ENCODE measurements around the gene BPIFB6.
"Not testable (repeated sequence)": the region's sequence is repeated elsewhere in the genome, so short reads cannot be mapped to it uniquely, and the experiment has no call there.

The BPIFB6 gene

GRCh38 chr20:33030569-33030968 is 879 bp upstream of the BPIFB6 start:
- no peak for DNase-seq

GRCh38 chr20:33032555-33032954 is 1.1 kb downstream of the BPIFB6 start:
- DNase-seq, result no peak

DNA sequence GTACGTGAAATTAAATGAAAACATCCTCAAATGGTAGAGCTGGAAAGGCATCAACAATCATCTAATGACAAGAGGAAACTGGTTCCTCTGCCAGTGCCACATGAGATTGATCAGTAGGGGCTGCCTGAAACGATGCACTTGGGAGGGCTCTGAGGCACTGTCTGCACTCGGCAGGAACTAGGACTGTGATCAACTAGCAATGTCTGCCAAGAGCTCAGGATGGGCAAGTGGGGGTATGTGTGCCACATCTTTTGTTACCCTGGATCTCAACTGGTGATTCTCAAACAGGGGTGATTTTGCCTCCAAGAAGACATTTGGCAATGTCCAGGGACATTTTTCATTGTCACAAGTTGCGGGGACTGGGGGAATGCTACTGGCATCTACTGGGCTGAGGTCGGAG is 1.9 kb downstream of the BPIFB6 start:
- no peak for DNase-seq

DNA sequence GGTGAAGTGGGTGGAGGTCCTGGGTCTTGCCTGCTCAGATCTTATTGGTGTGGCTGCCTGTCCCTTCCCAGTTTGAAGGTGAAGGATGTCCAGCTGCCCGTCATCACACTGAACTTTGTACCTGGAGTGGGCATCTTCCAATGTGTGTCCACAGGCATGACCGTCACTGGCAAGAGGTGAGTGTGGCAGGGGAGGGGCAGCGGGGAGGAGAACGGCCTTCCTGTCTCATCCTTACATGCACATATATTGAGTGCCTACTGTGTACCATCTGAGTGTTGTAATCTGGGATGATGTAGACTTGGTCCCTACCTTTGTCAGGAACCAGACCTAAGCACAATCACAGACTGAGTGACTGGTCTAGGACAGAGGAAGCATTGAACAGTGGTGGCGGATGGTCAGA is 2.7 kb downstream of the BPIFB6 start:
- no peak for DNase-seq

DNA sequence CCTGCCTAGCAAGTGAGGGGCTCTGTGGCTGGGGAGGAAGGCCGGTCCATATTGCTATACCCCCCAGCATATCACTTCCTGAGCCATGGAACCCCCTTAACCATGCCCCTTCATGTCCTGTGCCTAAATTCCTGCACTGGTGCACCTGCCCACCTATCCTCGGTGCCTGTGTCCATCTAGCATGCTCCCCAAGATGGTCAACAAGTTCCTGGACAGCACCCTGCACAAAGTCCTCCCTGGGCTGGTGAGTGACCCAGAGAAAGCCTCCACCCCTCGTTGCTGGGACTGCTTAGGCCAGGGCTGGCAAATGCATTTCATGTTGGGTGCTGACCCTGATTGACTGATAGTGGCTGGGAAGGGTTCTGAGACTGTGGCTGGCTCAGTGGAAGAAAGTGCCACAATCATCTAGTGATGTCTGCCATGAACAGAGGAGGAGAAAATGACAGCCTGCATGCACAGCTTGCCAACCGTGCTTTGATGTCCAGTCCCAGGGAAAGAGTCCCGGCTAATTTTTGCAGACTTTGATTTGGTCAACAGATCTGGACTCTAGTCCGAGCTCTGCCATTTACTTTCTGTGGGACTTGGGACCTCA is 3.5 kb downstream of the BPIFB6 start:
- DNase-seq, result no peak

DNA sequence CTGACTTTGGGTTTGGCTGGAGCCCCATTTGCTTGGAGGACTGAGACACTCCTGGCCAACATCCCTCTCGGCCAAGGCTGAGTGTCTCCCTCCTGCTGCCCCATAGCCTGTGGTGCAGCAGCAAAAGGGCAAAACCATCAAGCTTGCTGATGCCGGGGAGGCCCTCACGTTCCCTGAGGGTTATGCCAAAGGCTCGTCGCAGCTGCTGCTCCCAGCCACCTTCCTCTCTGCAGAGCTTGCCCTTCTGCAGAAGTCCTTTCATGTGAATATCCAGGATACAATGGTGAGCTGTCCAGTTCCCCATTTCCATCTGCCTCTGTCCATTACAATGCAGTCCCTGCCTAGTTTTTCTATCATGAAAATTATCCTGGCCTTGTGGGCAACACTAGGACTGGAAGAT is 6.0 kb downstream of the BPIFB6 start:
- DNase-seq, result no peak

DNA sequence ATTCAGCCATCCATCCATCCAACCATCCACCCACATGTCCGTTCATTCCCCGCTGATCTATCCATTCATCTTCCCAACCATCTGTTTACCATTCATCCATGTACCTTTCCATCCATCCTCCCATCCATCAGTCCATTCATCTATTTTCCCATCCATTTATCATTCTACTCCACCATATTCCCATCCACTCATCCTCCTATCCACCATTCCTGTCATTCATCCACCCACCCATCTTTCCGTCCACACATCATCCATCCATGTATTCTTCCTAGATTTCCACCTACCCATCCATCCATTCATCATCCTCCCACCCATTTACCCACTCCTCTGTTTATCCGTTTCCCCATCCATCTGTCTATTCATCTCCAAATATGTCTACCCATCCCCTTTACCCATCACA is 6.8 kb downstream of the BPIFB6 start:
- DNase-seq, result no peak

GRCh38 chr20:33042430-33042829 is 11.0 kb downstream of the BPIFB6 start:
- DNase-seq, result no peak

GRCh38 chr20:33042983-33043730 is 11.7 kb downstream of the BPIFB6 start:
- no peak for DNase-seq

DNA sequence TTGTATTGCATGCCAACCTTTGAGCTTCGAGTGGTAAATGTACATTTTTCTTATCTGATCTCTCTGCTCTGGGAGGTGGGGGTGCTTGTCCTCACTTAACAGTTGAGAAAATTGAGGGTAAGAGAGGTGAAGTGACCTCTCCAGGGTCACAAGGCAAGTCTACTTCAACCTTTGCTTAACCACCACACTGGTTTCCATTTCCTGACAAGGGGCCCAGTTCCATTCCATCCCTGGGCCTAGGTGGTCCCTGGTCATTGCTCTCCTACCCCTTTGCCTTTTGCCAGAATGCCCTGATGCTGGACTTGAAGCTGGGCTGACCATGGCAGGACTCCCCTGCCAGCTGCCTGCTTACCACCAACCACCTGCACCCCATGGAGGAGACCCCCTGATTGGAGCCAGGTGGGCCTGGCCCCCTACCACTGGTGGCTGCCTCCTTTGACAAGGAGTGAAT is 12.3 kb downstream of the BPIFB6 start:
- no peak for DNase-seq

DNA sequence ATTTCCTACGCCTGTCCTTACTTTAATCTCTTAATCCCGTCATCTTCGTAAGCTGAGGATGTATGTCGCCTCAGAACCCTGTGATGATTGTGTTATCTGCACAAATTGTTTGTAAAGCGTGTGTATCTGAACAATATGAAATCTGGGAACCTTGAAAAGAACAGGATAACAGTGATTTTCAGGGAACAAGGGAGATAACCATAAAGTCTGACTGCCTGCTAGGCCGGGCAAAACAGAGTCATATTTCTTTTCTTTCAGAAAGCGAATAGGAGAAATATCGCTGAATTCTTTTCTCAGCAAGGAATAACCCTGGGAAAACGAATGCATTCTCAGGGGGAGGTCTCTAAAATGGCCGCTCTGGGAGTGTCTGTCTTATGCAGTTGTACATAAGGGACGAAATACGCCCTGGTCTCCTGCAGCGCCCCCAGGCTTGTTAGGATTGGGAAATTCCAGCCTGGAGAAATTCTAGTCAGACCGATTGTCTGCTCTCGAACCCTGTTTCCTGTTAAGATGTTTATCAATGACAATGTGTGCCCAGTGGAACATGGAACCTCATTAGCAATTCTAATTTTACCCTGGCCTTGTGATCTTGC is 13.8 kb downstream of the BPIFB6 start:
- not testable (repeated sequence) for DNase-seq

- DNase-seq, result no peak
These were observed 15.0 kb downstream of the BPIFB6 start for GRCh38 chr20:33046412-33046811.

GRCh38 chr20:33051333-33051732 is 19.9 kb downstream of the BPIFB6 start:
- no peak for DNase-seq

DNA sequence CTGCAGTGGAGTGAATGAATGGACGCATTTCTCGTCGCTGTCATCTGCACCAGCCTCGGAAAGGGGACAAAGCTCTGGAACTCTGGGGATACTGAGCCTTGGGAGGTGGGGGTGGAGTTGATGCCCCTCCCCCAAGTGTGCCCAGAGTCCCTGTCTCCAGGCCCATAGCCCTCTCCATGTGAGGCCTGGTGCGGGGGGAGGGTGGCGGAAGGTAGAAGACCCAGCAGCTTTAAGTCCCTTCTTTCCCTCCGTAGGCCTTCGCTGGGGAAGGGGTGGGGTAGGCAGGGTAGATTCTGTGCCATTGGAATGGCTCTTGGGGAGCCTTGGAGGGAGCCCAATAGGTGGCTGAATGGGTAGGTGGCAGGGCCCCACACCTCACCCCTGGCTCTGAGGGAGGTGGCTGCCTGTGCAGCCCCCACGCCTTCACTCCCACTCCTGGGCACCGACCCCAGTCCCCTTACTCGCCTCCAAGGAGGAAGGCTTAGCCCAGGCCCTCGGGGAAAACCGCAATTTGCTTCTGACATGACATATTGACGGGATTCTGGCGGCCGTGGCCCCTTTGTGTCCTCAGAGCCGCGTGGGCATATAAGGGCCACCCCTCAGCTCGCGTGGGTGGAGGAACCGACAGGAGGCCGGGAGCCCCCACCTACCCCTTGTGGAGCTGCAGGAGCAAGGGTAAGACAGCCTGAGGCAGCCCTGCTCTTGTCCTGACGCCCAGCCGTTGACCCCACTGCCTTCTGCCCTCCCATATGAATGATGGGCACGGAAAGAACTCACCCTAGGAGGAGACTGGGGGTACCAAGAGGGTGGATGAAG is 22.1 kb downstream of the BPIFB6 start, which contains the start of gene BPIFB3:
BPIFB3 (plus strand) TSS at position 613 of the 816 bp plus-strand sequence. CDS start 1,533 bp downstream, outside the sequence.
- DNase-seq, result no peak

DNA sequence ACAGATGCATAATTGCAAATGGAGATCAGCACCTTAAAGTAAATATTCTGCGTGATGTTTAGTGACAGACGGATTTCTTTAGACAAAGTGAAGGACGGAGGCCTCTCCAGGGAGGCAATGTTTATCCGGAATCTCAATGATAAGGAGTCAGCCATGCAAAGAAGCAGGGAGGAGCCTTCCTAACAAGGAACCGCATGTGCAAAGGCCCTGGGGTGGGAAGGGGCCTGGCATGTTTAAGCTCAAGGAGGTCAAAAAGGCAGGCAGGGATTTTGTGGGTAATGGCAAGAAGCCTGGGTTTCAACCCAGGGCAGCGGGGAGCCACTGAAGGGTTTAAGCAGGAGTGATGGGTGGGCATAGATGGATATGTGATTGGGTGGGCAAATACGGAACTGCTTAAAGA is 22.9 kb downstream of the BPIFB6 start:
- no peak for DNase-seq

- no peak for DNase-seq
These were observed 23.3 kb downstream of the BPIFB6 start for GRCh38 chr20:33054791-33055190.

GRCh38 chr20:33059136-33059535 is 27.7 kb downstream of the BPIFB6 start:
- no peak for DNase-seq

DNA sequence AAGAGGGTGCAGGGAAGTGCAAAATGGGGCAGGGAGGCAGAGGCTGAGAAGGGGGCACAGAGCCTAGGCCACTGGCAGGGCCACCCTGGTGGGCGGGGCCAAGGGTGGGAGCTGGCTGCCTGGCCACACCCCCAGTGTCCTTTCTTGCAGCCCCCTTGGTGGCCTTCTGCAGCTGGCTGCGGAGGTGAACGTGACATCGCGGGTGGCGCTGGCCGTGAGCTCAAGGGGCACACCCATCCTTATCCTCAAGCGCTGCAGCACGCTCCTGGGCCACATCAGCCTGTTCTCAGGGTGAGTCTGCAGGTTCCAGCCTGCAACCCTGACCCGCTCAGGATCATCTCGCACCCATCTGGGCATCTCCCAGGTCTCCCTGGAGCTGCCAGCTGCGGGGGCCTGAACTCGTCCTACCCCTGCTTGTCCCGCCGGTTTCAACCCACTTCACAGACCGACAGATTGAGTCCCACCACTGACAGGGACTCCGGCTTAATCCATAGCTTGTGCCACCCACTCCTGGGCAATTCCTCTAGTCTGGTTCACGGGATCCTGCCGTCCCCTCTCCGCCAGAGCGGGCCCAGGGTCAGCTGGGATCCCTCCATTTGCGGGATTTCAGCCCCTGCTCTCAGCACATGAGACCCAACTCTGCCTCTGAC is 28.4 kb downstream of the BPIFB6 start:
- DNase-seq, result no peak

DNA sequence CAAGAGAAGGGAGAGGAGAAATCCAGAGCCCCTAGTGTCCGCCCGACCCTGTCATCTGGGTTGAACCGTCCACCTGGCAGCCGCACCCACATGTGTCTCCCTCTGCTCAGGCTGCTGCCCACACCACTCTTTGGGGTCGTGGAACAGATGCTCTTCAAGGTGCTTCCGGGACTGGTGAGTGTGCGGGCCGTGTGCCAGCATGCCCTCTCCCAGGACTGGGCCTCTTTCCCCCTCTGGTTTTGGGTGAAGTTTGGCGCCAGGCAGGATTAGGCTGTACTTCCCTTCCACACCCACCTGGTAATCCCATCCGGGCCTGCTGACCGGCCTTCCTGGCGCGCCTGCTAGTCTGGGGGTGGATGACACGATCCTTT is 30.2 kb downstream of the BPIFB6 start:
- DNase-seq, result no peak

DNA sequence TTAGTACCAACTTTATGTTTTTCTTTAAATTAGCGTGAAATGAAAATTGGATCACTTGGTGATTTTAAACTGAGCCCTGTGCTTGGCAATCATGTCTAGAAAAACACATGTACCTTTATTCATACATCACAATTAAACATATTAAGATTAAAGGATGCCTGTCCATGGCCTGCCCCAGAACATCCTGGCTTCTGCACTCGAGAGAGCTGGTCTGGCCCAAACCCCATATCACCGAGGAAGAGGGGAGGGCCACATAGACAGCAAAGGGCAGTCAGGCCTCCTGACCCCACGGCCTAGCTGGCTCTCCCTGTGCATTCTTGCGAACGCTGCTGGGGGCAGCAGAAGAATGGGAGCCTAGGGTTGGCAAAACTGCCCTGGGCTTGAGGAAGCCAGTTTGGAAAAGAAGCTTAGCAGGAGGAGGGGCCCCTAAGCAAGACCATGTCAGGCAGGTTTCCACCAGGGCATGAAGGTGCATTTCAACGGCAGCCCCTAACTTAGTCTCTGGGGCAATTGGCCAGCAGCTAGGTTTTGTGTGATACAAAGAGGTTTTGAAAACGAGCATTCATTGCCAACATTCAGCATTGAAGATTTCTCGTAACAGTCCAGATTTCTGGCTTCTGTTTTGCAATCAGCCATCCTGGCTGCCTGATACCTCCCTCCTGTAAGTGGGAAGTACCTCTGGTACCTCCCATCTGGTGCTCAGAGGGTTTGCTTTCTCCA is 30.8 kb downstream of the BPIFB6 start:
- DNase-seq, result no peak

DNA sequence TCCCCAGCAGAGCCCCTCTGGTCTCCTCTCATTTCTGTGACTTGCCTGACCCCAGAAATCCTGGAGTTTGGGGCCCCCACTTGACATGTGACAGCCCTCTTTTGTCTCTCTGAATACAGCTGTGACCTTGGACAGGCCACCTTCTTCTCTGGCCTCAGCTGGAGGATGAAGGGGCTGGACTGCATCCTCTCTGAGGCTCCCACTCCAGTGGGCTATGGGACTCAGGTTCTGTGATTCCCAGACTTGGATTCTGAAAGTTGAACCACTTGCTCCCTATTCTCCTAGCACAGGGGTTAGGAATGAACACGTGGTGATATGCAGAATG is 31.3 kb downstream of the BPIFB6 start:
- DNase-seq, result no peak

- no peak for DNase-seq
These were observed 31.8 kb downstream of the BPIFB6 start for GRCh38 chr20:33063271-33063670.
